ENCODE data around the gene GLA.

The GLA gene

GRCh38 chrX:101357166-101357795 lies 50.4 kb downstream of the GLA start:
- DNase-seq (ENCODE audit: low read depth, low spot score) = no peak

GRCh38 chrX:101349193-101349562 lies 58.5 kb downstream of the GLA start:
- DNase-seq (ENCODE audit: low read depth, low spot score) = no peak

GRCh38 chrX:101348452-101349192 lies 59.1 kb downstream of the GLA start, which contains the start of gene TIMM8A:
Gene TIMM8A (minus strand): TSS chrX:101348742. CDS start chrX:101348664, 78 bp downstream.
- DNase-seq (ENCODE audit: low read depth, low spot score) = no peak

GRCh38 chrX:101347859-101348451 lies 59.8 kb downstream of the GLA start:
- no peak for DNase-seq (ENCODE audit: low read depth, low spot score)
